Activated naive CD8-positive, alpha-beta T cell treated with anti-CD3 and anti-CD28 coated beads, Interleukin-2, amount 50 U/mL, for 16 hours (primary cell): Measurements from ENCODE around the gene BIVM.

Experiments used
- DNase-seq: peaks from one replicate; pipeline ENCODE4 v3.0.0-alpha.2; 2020; ENCODE audit warnings: low read depth, low spot score

BIVM gene

DNA sequence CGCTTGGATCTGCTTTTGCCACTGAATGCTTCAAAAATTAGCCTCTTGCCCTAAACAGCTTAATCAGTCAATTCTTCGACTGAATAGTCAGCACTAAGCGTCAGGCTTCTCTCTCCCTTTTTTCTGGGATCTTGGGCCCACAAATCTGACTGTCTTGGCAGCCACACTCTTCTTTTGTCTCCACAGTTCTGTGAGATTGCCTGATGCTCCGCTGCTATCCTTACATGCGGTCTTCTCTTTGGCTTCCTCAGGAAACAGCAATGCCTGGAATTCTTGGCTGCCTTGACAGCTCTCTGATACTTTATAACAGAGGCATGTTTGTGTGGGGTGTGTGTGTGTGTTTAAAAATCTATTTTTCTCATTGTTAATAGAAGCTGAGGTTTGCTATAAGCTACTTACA is 79.6 kb downstream of the BIVM start:
- no peak for DNase-seq

DNA sequence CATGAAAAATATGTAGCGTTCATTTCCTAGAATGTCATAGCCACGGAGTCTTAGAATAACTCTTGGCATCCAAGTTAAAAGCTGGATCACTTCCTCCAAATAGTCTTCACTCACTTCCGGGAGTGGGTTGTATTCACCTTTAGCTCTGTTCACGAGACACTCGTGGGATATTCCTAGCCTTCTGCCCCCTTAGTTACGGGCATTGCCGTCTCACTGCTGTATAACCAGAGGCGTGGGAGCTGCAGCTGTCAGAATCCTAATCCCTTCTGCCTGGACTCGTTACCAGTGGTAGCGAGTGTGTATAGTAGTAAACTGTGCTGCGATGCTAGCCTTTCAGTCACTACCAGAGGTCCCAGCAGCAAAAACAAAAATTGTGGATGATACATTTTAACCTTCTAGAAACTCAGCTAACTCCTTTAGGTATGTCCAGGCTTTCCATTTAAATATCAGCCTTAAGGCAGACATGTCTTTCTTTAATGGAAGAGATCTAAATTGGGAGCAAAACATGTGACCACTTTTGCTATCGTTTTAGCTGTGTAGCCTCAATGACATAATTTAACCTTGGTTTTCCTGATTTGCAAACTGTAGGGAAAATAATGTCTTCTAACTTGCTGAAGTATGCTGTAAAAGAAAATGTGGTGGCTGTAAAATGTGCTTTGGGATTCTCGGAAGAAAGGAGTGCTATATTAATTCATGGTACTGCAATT is 81.0 kb downstream of the BIVM start:
- DNase-seq = no peak

DNA sequence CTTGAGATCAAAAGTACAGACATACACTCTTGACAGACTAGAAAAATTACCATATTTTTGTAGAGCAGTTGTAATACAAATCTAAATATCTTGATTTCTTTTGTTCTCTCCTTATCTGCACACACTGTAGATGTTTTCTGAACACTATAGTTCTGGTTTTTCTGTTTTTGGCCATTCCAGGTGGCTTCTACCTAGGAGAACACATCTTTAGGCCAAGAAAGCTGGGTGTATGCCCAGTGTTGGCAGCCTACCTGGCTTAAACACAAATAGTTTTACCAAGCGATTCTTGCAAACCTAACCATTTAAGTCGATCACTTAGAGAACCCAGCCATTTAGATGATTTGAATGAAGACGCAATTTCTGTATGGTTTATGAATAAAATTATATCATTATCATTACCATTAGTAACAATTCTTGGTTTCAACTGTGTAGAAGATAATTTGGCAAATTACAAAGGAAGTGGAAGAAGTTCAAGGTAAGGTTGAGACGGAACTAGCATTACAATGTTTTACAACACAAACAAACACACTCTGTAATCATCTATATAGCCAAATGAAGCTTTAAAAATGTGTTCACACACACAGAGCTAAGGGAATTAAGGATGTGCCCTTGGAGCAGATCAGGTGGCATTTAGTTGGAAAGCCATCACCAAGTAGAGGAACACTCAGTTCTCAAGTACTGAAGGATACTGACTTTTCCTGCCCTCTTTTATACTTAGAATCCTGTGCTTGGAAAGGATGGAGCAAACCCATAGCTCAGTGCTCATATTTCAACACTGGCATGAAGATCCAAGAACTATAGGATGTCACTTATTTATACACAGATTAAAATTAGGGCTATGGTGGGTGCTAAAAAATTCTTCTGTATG is 83.1 kb downstream of the BIVM start:
- DNase-seq = no peak
